T-helper 1 cell treated with Interleukin-12 subunit alpha and Interleukin-12 subunit beta and Interleukin-4 antibody, amounts not matched to agents 30 μg/mL and 1 μg/mL, for 36 hours (primary cell): ENCODE data around the gene MED10.

Experiments used
- H3K27ac Mint-ChIP-seq: one replicate; pipeline ENCODE4 v1.8.0; 2021; ENCODE audit warnings: mild to moderate bottlenecking, mixed read lengths
- H3K27me3 Mint-ChIP-seq: one replicate; pipeline ENCODE4 v1.8.0; 2021; ENCODE audit warnings: low read depth, mixed read lengths
- H3K36me3 Mint-ChIP-seq: one replicate; pipeline ENCODE4 v1.8.0; 2021; ENCODE audit warnings: low read depth, mixed read lengths
- H3K4me1 Mint-ChIP-seq: one replicate; pipeline ENCODE4 v1.8.0; 2021; ENCODE audit warnings: low read depth, mixed read lengths
- H3K4me3 Mint-ChIP-seq: one replicate; pipeline ENCODE4 v1.8.0; 2021; ENCODE audit warnings: mild to moderate bottlenecking, moderate library complexity, mixed read lengths
- H3K9me3 Mint-ChIP-seq: one replicate; pipeline ENCODE4 v1.8.0; 2021; ENCODE audit warnings: mixed read lengths

The MED10 gene

DNA sequence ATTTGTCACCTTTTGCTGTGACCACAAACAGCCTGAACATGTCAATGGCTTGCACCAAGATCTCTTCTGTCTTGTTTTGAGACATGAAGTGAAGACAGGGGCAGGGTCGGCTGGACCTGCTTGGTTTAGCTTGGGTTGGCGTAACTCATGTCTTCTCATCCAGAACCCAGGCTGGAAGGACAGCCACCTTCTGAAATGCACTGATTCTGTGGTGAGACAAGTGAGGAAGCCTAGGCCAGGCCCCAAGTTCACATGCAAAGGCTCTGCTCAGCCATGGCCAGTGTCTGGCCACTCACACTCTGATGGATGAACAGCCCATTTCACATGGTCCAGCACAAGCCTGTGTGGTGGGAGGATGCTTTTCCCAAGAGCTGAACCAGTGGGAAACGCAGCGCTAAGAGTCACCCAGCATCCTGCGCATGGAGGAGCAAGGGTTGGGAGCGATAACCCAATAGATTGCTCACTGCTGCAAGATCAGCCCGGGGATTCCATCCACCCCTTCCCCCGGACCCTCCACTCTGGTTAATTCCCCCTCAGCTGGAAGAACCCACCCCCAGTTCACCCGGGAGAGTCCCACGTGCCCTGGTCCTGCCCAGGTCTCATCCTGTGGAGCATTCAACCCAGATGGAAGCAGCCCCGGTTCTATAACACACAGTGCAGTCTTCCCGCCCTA lies 16.2 kb upstream of the MED10 start:
- Mint-ChIP-seq H3K27me3 (peaks cover 19% of the 10 kb centered on the region), H3K9me3 (peaks cover 12% of the 10 kb centered on the region), H3K4me3 (no peak overlapping the region), H3K36me3 (peaks cover 1% of the 10 kb centered on the region), H3K27ac (no peak overlapping the region), H3K4me1 (peaks cover 9% of the 10 kb centered on the region)

DNA sequence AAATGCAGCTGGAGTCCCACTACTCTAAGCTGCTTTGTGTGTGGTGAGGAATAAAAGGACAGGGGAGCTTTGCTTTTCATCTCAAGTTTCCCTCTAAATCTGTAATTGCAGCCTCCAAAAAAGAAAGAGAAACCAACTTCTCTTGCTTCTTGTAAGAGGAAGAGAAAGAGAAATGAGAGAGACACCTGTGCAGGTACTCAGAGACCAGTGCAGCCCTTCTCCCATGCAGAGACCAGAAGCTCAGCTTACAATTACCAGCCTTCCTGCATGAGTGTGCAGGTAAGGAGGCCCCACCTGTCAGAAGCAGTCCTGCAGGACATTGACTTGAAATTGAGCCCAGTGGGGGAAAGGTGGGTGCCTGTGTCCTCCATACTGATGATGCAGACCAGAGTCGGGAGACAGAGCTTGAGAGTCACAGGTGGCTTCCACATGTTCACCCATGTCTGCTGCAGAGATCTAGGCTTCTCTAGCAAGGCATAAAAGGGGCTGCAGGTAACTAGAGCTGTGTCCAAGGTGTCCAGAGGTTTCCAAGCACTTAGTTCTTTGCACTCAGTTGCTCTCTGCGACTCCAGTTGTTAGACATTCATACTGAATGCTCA lies 15.3 kb upstream of the MED10 start:
- no peak overlapping the region for H3K4me3 Mint-ChIP-seq
- peaks cover 19% of the 10 kb centered on the region for H3K27me3 Mint-ChIP-seq
- peaks cover 12% of the 10 kb centered on the region for H3K9me3 Mint-ChIP-seq
- no peak overlapping the region for H3K27ac Mint-ChIP-seq
- peaks cover 9% of the 10 kb centered on the region for H3K4me1 Mint-ChIP-seq
- peaks cover 1% of the 10 kb centered on the region for H3K36me3 Mint-ChIP-seq

DNA sequence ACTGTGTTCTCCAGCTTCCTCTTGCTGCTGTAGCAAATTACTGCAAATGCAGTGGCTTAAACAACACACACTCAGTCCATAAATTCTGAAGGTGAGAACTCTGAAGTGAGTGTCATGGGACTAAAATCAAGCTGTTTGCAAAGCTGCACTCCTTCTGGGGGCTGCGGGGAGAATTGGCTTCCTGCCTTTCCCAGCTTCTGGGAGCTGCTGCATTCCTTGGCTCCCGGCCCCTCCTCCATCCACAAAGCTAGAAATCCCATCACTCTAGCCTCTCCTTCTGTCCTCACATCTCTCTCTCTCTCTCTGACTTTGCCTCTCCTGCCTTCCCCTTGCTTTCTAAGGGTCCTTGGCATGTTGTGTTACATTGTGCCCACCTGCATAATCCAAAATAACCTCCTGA lies 14.2 kb upstream of the MED10 start:
- H3K4me3 Mint-ChIP-seq = no peak overlapping the region
- peaks cover 9% of the 10 kb centered on the region for H3K4me1 Mint-ChIP-seq
- peaks cover 1% of the 10 kb centered on the region for H3K36me3 Mint-ChIP-seq
- no peak overlapping the region for H3K27ac Mint-ChIP-seq
- H3K9me3 Mint-ChIP-seq = peaks cover 12% of the 10 kb centered on the region
- H3K27me3 Mint-ChIP-seq = peaks cover 19% of the 10 kb centered on the region

DNA sequence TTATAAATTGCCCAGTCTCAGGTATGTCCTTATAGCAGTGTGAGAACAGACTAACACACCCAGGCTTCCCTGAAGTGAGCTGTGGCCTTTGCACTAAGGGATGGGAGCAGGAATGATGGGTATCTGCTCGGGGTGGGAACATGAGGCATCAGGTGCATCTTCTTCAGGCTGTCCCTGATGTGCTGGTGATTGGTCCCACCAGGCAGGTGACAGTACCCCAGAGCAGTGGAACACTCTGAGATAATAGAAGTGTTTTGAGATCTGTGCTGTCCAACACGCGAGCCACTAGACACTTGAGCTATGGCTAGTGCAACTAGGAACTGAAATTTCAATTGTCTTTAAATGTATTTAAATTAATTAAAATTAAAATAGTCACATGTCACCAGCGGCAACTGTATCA lies 12.8 kb upstream of the MED10 start:
- Mint-ChIP-seq H3K4me3 (no peak overlapping the region), H3K4me1 (peaks cover 9% of the 10 kb centered on the region), H3K27ac (no peak overlapping the region), H3K27me3 (peaks cover 19% of the 10 kb centered on the region), H3K36me3 (peaks cover 1% of the 10 kb centered on the region), H3K9me3 (peaks cover 12% of the 10 kb centered on the region)

DNA sequence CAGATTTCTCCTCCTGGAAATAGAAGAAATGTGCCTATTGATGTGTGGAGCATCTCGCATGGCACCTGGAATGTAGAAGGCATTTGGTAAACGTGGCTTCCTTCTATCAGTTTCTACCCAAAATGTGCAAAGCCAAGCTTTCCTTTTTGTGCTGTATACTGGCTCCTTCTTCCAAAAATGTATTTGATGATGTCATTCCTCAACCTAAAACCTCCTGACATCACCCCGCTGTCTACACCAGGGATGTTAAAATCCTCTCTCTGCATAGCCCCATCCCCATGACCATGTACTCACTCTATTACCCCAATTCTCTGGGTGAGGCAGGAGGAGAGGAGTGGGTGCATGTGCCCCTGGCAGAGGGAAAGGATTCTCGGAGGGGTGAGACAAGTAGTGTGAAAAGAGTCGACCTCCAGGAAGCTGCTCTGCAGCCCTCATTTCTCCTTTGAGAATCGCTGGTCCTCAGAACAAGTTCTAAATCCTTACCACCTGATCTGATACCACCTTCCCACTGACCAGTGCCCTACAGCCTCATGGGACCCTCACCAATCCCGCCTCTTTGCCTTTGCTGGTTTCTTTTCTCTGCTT lies 11.7 kb upstream of the MED10 start:
- H3K27me3 Mint-ChIP-seq = peaks cover 19% of the 10 kb centered on the region

DNA sequence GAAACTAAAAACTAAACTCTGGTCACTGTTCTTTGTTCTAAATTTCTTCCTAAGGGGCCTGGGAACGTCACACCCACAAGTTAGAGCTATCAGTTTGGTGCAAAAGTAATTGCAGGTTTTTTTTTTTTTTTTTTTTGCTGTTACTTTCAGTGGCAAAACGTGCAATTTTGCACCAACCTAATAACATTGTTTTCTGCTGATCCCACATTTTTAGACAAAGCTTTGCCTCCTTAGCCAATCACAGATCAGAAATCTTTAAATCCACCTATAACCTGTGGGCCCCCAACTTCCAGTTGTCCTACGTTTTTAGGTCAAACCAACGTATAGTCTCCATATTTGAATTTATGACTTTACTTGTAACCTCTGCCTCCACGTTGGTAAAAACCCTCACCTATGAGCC lies 11.1 kb upstream of the MED10 start:
- Mint-ChIP-seq H3K4me1 (peaks cover 9% of the 10 kb centered on the region), H3K9me3 (peaks cover 12% of the 10 kb centered on the region), H3K27me3 (peaks cover 19% of the 10 kb centered on the region), H3K36me3 (peaks cover 1% of the 10 kb centered on the region), H3K27ac (no peak overlapping the region), H3K4me3 (no peak overlapping the region)

More for the DNA sequence above, 11.7 kb upstream of the MED10 start:
- H3K4me3 Mint-ChIP-seq = no peak overlapping the region
- H3K4me1 Mint-ChIP-seq = peaks cover 9% of the 10 kb centered on the region
- no peak overlapping the region for H3K27ac Mint-ChIP-seq
- peaks cover 1% of the 10 kb centered on the region for H3K36me3 Mint-ChIP-seq
- H3K9me3 Mint-ChIP-seq = peaks cover 12% of the 10 kb centered on the region

DNA sequence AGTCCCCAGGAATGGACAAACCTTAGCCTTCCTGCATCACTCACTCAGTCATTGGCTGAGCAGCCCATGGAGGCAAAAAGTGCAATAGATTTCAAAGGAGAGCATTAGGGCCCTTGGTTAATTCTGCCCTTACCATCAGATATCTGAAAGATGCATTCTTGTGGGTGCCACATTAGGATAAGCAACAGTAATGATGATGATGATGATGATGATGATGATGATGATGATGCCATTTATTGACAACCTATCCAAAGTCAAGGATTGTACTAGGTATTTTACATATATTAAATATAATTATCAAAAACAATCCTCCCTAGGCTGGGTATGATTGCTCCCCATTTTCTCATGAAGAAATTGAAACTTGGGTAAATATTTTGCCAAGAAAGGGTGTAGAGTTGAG lies 9.6 kb upstream of the MED10 start:
- Mint-ChIP-seq H3K9me3 (peaks cover 10% of the 10 kb centered on the region), H3K36me3 (peaks cover under 1% of the 10 kb centered on the region), H3K27me3 (peaks cover 20% of the 10 kb centered on the region), H3K4me1 (peaks cover 1% of the 10 kb centered on the region), H3K27ac (no peak overlapping the region), H3K4me3 (no peak overlapping the region)

DNA sequence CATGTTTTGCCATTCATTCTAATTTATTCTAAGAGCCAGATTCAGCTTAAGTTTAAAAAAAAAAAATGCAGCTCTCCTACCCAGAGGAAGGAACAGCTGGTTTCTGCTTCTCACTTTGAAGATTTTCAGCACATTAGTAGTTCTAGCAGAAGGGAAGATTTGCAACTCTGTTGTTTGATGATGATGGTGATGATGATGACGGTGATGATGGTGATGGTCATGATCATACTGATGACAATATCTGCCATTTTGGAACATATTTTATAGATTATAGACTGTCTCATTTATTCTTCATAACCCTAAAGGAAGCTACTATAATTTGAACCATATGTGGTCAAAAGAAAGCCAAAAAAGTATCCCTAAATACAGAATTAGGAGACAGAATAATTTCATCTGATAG lies 7.9 kb upstream of the MED10 start:
- no peaks in the 10 kb centered on the region for H3K4me1 Mint-ChIP-seq
- peaks cover 17% of the 10 kb centered on the region for H3K27me3 Mint-ChIP-seq
- H3K27ac Mint-ChIP-seq = no peak overlapping the region
- H3K36me3 Mint-ChIP-seq = no peaks in the 10 kb centered on the region
- H3K9me3 Mint-ChIP-seq = peaks cover 8% of the 10 kb centered on the region
- no peak overlapping the region for H3K4me3 Mint-ChIP-seq

DNA sequence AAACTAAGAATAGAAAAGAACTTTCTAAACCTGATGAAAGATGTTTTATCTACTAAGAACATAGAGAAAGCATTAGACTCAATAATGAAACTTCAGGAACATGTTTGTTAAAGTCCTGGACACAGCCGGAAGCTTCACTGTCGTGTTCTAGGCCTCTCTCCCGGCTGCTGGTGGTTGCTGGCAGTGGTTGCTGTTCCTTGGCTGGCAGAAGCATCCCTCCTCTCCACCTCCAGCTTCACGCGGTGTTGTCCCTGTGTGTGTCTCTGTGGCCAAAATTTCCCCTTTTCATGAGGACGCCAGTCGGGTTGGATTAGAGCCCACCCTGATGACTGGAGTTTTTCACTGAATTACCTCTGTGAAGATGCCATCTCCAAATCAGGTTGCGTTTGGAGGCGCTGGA lies 6.5 kb upstream of the MED10 start:
- Mint-ChIP-seq H3K4me1 (no peaks in the 10 kb centered on the region), H3K27ac (no peak overlapping the region), H3K4me3 (no peak overlapping the region), H3K9me3 (no peaks in the 10 kb centered on the region), H3K36me3 (peaks cover under 1% of the 10 kb centered on the region), H3K27me3 (peaks cover 14% of the 10 kb centered on the region)

DNA sequence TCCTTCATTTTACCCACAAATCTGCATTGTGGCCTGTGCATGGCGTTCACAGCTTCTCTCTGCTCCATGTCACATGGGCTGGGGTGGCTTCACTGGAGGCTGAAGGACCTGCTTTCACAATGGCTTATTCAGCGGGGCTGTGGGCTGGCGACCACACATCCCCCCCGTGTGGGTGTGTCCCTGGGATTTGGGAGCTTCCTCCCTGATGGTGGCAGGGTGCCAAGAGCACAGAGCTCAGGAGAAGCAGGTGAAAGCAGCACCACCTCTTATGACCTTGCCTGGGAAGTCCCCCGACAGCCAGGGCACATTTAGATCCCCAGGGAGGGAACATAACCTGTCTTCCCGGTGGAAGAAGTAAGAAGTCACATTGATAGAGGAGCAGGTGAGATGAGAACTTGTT lies 5.0 kb upstream of the MED10 start:
- H3K4me1 Mint-ChIP-seq = peaks cover 10% of the 10 kb centered on the region

DNA sequence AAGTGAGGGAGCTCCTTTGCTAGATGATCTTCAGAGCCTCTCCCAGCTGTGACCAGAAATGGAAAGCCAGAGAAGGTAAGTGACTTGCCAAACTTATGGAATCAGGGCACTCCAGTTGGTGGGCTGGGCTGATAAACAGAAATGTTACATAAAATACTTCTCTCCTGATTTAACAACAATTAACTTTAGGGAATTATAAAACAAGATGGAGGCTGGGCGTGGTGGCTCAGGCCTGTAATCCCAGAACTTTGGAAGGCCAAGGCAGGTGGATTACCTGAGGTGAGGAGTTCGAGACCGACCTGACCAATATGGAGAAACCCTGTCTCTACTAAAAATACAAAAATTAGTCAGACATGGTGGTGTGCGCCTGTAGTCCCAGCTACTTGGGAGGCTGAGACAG lies 899 bp upstream of the MED10 start:
- peak overlapping the region; percentile 98 for H3K27ac Mint-ChIP-seq
- peaks cover 38% of the 10 kb centered on the region for H3K4me1 Mint-ChIP-seq
- no peaks in the 10 kb centered on the region for H3K9me3 Mint-ChIP-seq
- peaks cover 11% of the 10 kb centered on the region for H3K27me3 Mint-ChIP-seq
- H3K4me3 Mint-ChIP-seq = peak overlapping the region; percentile 99
- H3K36me3 Mint-ChIP-seq = peaks cover 40% of the 10 kb centered on the region

More for the DNA sequence above, 5.0 kb upstream of the MED10 start:
- Mint-ChIP-seq H3K36me3 (peaks cover 8% of the 10 kb centered on the region), H3K27ac (no peak overlapping the region), H3K27me3 (peaks cover 11% of the 10 kb centered on the region), H3K9me3 (no peaks in the 10 kb centered on the region), H3K4me3 (no peak overlapping the region)

DNA sequence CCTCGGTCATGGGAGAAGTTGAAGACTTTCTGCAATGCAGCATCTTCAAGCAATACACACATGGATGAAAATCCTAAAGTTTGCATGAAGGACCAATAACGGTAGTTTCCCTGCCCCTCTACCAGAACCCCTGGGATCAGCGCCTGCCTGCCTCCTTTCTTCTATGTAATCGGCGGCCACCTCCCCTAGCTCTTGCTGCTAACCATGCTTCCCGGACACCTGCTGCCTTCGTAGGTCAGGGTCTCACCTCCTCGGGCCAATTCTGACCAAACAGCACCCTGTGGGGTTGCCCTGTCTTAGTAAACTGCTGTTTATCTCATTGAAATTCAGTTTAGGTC lies 388 bp upstream of the MED10 start:
- H3K4me3 Mint-ChIP-seq = peak overlapping the region; percentile 99
- H3K27ac Mint-ChIP-seq = peak overlapping the region; percentile 98
- H3K9me3 Mint-ChIP-seq = no peaks in the 10 kb centered on the region
- peaks cover 9% of the 10 kb centered on the region for H3K27me3 Mint-ChIP-seq
- H3K36me3 Mint-ChIP-seq = peaks cover 45% of the 10 kb centered on the region
- H3K4me1 Mint-ChIP-seq = peaks cover 39% of the 10 kb centered on the region

DNA sequence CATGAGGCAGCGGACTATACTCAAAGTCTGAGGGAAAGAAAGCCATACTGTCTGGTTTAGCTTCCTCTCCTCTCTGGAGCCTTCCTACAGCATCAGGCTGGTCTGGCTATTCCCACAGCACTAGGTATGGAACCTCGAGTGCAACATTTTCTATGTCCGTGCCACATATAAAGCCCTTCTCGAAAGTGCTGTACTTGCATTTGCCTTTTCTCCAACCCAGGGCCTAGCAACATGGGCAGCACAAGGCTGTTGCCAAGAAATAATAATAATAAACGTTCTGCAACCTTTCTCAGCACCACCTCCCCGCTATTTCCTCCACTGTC lies 804 bp downstream of the MED10 start:
- Mint-ChIP-seq H3K4me1 (peaks cover 45% of the 10 kb centered on the region), H3K36me3 (peaks cover 57% of the 10 kb centered on the region)

DNA sequence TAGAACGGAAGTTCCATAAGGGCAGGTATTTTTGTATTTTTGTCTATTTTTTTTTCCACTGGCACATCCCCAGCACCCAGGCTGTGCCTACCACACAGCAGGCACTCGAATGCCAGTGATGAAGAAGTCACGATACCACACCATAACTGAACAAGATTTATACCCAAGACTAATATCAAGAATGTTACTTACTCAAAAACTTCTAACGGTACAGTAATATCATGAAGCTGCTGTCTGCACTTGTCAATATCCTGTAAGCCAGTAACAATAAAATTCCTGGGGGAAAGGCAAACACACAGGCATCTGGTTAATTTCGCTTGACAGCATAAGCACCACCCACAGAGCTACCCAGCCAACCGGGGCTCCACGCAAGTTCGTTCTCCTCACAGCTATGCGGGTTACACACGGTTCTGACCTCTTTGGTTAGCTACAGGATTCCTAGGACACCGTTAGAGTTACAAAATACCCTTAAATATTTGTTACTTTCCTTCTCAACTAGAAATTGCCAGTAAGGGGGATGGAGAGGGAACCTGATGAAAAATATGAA lies 1.3 kb downstream of the MED10 start:
- peak overlapping the region; percentile 98 for H3K27ac Mint-ChIP-seq
- H3K4me1 Mint-ChIP-seq = peaks cover 46% of the 10 kb centered on the region
- H3K9me3 Mint-ChIP-seq = no peaks in the 10 kb centered on the region
- H3K36me3 Mint-ChIP-seq = peaks cover 61% of the 10 kb centered on the region
- H3K27me3 Mint-ChIP-seq = no peaks in the 10 kb centered on the region
- H3K4me3 Mint-ChIP-seq = peak overlapping the region; percentile 99

More for the DNA sequence above, 804 bp downstream of the MED10 start:
- Mint-ChIP-seq H3K27ac (peak overlapping the region; percentile 98), H3K27me3 (peaks cover 3% of the 10 kb centered on the region), H3K4me3 (peak overlapping the region; percentile 99), H3K9me3 (no peaks in the 10 kb centered on the region)
